HCT116 (cell line): ENCODE results near the gene RSPH9.

Source experiments
- CBX3 ChIP-seq: IDR thresholded peaks from 2 replicates; pipeline ENCODE4 v1.6.1; 2012; ENCODE audit warnings: low read depth
- POLR2A ChIP-seq: IDR thresholded peaks from 2 replicates; pipeline ENCODE4 v1.7.0; 2011; ENCODE audit warnings: borderline replicate concordance; ENCODE audit not compliant: insufficient read depth, insufficient read length; ENCODE audit errors: extremely low read depth

DNA sequence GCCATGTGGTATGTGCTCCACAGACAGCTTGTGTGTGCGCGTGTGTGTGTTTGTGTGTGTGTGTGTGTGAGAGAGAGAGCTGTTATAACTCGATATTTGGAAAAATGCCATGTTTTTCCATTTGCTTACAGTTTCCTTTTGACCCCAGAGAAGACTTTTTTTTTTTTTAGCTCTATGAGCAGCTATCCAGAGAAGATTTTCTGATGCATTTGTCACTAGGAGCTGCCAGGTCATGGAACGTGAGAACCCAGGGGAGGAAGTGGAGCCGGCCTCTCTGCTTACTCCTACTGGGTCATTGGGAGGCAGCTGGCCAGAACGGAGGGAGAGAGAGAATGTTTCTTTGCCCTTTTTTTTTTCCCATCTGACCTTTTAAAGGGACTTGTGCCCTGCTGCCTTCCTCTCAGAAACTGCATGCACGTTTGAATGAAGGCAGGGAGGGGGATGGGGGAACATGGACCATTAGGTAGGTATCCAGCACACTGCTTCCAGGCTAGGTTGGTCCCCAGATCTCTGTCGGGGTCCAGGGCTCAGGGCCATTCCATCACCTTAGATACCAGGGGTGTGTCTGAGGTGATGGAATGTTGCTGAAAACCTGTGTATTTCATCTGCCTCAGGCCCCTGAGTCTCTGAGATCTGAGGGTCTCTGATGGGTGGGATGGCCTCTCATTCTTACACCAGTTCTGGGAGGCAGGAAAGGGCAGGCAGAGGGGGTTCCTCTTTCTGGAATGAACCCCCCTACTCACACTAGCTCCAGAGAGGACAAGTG is 53.9 kb downstream of the RSPH9 start:
- TF ChIP-seq CBX3 (no peak), POLR2A (no peak)
